ENCODE measurements around the gene ETV5.

The ETV5 gene

GRCh38 chr3:186014866-186015265 is 94.0 kb downstream of the ETV5 start:
- DNase-seq = no peak

DNA sequence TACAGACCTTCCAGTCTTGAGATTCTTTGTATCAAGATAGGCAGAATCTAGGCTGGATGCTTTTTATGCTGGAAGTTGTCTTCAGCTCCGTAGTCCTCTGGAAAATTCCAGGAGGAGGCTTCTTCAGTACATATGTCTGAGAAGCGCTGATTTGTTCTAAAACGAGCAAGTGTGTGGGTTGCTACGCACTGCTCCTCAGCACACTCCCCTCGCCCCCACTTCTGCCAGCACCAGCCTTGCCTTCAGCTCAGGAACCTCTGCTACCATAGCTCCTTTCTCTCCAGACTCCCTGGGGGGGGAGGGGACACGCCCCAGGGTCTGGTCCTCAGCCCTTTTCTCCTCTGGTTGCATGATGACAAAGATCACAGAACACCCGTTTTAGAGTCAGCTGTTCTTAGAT is 95.6 kb downstream of the ETV5 start:
- no peak for DNase-seq

GRCh38 chr3:186012137-186012536 is 96.8 kb downstream of the ETV5 start:
- DNase-seq = no peak

GRCh38 chr3:186004671-186005070 is 104.2 kb downstream of the ETV5 start:
- DNase-seq = no peak

DNA sequence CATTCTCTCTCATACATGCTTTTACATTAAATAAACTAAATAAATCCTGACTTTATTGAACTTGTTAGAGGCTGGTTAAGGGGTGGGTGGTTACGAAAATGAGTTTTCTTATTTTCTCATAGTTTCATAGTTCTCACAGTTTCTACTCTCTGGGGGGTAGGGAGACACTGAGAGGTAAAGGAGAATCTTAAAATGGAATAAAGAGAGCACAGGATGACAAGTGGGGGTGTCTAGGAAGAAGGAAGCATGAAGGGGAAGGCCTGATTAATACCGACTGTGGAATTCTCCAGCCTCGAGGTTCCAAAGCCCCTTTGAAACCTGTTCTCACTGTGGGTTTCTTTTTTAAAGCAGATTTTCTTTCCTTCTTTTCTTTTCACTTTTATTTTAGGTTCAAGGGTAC is 104.7 kb downstream of the ETV5 start:
- no peak for DNase-seq

DNA sequence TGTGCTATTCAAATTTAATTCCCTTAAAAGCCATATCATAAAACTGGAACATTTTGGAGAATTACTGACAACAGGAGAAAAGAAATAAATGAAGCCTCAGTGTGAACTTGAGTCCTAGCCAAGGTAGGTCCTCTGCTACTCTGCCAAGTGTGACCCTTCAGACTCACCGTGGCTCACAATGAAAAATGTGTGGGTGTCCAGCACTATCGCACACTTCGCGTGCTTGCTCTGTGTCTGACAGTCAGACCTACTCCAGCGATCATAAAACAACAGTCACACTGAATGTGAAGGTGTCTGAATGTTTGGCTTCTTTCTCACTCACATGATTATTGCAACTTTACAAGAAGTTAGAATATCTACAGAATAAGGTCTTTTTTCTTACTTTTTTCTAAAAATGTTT is 105.3 kb downstream of the ETV5 start:
- no peak for DNase-seq

DNA sequence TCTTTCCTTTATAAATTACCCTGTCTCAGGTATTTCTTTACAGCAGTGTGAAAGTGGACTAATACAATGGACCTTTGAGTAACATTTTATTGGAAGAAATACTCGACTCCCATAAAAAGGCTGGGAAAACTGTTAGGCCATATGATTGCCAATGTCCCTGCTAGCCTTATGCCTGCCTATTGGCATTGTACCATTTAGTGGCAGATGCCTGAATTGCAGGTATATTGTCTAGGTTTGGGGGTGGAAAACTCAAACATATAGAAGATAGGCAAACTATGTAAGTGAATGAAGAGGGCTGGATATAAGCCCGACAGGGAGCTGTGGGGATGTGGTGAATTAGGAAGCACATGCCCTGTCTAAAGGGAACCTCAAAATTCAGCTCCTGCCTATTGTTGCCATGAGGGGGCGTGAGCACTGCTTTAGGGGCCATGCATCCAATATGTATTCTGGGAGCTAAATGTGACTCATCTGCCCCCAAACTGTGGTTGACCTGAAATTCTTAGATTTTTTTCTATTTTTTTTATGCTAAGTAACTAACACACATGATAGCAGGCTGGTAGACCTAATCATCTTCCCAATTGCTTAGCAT is 105.9 kb downstream of the ETV5 start:
- DNase-seq = no peak

DNA sequence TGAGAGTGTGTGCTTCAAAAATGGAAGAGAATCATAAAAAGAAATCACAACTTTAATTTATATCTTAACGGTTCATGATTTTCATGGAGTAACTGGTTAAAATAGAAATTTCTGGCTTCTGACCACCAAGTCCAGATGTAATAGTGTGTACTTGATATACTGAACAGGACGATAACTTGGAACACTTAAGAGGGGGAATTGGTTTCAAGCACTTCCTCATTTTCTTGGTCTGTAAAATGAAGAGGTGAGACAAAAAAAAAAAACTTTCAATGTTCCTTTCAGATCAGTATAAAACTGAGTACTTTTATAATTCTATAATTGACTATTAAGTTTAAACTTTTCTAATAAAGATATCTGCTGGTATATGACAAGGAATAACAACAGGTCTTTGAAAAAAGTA is 107.0 kb downstream of the ETV5 start:
- no peak for DNase-seq

DNA sequence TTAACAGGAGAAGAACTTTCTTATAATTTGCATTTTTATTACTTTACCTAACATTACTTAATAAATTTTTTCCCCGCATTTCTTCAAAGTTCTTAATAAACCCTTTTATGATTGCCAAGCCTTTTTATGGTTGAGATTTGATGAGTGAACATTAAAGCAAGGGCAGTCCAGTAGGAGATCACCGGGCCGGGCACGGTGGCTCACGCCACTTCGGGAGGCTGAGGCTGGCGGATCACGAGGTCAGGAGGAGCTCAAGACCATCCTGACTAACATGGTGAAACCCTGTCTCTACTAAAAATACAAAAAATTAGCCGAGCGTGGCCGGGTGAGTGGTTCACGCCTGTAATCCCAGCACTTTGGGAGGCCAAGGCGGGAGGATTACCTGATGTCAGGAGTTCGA is 109.7 kb downstream of the ETV5 start:
- no peak for DNase-seq

DNA sequence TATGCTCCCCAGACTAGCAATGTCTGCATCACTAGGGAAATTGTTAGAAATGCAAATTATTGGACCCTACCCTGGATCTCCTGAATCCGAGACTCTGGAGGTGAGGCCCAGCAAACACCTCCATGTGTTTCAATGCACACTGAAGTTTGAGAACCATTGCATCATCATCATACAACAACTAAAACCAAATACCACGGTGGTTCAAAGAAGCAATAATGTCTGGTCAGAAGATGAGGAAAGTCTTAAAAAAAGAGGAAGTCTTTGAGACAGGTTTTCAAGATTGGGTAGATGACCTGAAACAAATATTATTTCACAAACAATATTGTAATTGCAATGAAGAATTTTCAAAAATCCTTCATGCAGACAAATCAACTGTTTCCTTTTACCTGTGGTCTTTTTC is 110.8 kb downstream of the ETV5 start:
- DNase-seq = no peak

DNA sequence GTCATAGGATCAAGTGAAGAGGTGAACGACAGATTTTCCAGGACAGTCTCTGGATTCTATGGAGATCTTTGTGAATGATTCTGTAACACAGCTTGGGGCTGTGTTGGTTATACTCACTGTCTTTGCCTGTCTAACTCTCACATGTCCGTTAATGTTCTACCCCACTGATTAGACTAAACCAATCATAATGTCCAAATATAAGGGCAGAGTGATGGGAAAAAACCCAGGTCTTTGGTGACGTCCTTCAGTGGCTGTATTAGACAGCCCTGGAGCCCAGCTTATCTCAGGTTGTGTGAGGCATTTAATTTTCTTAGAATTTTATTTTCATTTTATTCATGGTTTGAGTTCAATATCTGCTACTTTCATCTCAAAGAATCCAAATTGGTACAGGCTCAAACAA is 111.8 kb downstream of the ETV5 start:
- DNase-seq = no peak
